LoVo (cell line): ENCODE measurements around the gene ARHGAP22.

ENCODE experiments used
- DNase-seq: peaks from one replicate; pipeline ENCODE4 v3.0.0-alpha.2; 2016; ENCODE audit warnings: low spot score

ARHGAP22 gene

DNA sequence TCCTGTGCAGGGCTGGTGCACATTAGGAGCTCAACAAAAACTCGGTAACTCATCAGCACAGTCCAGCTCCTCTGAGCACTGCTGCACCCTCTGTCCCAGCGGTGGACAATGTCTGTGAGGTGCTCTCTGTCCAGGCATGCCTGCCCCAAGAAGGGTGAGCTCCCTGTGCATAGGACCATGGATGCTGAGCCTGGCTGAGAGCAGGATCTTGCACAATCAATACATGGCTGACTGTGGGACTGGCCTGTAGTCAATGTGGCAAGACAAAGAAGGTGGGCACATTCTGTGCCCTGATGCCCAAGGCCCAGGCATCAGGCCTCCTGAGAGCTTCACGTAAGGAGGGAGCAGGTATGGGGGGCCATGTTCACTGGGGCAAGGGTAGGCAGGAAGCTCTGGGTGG is 17.1 kb downstream of the ARHGAP22 start:
- DNase-seq, result no peak

DNA sequence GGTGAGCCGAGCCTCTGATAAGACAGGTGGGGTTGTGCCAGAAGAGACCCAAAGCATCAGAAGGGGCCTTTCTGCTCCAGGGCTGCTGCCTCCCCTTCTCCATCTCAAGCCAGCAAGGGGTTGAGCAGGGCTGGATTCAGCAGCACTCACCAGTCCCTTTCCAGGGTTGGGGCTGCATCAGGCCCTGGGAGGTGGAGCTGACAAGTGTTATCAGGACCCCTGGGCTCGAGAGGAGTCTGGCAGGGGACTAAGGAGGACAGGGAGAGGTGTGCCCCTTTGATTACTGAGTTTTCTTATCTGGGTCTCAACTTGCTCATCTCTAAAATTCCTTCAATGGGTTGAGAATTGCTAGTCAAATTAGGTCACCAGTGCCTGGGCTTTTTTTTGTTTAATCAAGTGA is 17.8 kb downstream of the ARHGAP22 start:
- no peak for DNase-seq

DNA sequence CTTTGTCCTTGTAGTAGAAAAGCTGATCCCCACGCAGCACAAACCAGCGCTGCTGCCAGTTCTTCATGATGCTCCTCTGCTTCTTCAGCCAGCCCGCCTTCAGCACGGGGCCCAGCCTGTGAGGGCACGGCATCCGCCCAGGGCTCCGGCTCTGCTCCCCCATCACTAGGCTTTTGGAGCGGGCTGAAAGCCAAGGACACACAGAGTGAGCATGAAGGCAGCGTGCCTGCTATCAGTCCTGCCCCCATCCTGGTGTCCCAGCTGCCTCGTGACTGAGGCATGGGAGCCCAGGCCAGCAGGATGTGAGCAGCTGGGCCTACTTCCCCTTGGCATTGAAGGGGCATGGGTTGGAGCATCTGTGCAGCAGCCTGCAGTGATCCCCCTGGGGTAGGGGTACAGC is 21.9 kb downstream of the ARHGAP22 start:
- no peak for DNase-seq

DNA sequence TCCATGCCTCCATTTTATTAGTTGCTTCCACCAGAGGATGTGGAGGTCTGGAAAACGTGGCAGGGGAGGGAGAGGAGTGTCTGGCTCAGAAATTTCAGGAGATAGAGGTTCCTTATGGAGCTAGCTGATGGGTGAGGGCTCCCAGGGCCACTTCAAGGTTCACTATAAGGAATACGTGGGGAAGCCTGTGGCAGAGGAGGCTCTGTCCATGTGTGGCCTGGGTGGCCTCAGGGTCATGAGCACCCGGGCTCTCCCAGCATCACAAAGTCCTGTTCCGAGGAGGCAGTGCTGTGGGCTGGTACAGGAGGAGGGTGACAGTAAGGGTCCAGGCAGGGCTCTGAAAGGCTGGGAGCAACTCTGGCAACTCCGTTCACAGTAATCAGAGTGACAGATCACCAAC is 24.6 kb downstream of the ARHGAP22 start:
- DNase-seq, result no peak

DNA sequence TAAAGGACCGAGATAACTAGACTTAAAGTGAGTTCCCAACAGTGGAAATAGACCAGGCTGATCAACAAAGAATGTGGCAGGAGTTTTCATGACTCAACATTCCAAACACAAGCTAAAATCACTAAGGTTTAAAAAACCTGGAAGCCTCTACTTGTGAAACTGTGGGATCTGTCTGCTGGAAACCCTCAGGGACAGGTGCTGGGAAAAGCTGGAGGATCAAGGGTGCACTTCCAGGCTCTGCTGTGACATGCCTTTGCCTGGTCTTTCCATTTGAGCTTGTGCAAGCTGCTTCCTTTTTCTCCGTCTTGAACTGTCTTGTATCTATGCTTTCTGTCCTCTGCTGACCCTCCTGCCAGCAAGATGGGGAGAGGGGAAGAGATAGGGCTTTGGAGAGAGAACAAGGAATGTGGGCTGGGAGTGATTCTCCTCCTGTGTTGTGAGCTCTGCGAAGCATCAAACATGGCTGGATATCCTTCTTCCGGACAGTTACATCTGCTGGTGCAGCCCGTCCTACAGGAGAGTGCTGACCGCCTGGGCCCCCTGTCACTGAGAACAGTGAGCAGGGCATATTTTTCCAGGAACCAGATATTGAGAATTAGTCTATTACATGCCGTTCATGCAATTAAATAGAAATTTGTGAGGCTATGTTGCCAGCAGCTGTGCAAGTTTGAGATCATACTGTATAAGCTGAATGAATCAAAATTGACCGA is 25.5 kb downstream of the ARHGAP22 start:
- no peak for DNase-seq

DNA sequence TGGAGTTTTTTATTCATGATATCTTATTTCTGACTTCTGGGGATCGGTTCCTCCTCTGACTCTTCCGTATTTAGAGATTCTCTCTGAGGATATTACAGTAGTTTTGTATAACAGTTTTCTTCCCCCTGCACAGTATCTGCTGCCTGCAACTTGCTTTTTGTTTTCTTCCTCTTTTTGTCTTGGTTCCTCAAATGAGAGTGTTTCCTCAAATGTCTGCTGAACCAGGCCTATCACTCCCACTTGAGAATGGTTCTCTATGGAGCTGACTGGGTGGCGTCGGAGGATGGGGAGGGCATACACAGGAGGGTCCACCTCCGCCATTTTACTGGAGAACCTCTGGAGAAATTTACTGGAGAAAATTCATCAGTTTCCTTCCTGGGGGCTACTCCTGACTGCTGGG is 27.7 kb downstream of the ARHGAP22 start:
- no peak for DNase-seq

DNA sequence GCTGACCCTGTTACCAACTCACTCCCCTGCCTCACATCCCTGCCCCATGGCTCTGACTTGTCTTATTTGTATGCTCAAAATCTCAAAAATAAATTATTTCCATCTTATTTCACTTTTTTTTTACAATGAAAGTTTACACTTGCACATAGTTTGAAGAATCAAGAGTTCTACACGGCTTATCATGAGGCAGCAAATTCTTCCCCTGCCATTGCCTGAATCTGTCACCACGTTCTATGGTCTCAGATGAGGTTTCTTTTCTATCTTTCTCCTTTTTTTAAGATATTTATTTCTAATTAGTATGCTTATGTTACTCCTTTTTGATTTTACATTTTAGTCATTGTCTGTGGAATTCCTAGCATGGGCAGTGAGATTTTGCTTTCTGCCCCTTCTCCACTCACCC is 28.4 kb downstream of the ARHGAP22 start:
- DNase-seq, result no peak

DNA sequence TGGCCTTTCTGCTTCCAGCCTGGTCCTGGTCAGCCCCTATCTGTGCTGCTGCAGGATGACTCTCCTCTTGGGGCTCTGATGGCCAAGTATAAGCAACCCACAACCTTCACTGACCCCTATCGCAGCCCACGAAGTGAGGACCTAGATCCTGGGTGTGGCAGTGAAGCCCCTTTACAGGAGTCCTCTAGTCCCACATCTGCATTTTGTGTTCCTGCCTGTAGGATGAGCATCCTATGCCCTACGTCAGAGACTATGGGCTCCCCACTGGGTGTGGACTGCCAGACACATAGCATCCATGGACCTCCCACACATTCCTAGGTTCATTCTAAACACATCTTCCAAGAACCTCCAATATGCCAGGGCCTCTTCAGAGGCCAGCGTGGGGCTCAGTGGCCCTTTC is 29.0 kb downstream of the ARHGAP22 start:
- DNase-seq, result no peak

DNA sequence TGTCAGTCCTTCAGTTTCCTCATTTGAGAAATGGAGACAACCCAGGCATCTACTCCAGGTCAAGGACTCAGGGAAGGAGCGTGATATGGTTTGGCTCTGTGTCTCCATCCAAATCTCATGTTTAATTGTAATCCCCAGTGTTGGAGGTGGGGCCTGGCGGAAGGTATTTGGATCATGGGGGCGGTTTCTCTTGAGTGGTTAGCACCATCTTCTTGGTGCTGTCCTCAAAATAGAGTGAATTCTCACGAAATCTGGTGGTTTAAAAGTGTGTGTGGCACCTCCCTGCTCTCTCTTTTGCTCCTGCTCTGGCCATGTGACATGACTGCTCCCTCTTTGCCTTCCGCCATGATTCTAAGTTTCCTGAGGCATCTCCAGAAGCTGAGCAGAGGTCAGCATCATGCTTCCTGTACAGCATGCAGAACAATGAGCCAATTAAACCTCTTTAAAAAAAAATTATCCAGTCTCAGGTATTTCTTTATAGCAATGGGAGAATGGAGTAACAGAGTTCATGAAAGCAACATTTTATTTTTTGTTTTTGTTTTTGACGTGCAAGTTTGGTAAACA is 30.0 kb downstream of the ARHGAP22 start:
- DNase-seq, result no peak

DNA sequence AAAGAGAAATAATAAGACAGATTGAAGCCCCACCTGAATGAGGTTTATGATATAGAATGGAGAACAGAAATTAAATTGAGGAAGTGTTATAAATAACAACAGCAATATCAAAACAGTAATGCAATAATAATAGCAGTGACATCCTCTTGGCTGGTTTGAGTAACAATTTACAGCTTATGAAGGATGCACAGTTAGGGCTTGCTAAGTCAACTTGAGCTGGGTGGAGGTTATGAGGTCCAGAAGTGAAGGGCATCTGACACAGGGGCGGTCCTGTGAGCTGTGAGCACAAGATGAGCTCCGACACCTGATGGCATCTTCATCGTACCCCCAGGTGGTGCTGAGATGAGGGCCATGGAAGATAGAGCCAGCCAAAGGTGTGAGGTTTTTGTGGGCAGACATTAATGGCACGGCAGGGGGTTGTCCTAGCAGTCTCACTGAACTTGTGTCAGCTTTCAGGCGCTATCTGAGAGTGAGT is 30.5 kb downstream of the ARHGAP22 start:
- no peak for DNase-seq

DNA sequence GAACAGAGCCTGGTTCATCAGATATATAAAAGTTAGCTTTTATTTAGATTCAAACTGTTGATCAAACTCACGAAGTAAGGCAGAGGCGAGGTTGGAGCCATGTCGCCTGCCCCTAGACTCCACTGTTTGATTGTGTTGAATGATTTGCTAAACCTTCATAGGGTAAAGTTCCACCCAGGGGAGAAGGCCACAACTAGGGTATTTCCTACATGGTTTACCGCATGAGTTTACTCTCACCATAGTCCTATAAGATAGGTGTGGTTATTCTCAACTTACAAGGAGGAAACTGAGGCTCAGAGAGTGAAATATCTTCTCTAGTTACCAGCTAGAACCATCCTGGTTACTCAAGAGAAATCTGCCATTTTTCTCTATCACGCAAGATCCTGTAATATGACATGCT is 31.8 kb downstream of the ARHGAP22 start:
- no peak for DNase-seq

DNA sequence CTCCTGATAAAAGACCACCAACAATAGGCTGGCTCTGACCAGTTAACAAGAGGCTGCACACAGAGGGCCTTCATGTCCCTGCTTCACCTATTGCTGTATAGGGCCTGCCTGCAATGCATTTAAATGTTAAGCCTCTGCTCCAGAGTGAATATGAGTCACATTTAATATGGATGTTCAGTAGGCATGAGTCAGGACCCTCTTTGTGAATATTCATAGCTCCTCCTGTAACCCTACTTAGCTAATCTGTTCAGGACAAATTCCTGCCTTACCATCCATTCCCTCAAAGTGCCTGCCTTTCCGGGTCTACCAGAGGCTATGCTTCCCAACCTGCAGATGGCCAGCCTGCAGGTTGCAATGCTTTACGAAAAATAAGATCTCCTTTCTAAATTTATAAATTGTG is 32.5 kb downstream of the ARHGAP22 start:
- no peak for DNase-seq

DNA sequence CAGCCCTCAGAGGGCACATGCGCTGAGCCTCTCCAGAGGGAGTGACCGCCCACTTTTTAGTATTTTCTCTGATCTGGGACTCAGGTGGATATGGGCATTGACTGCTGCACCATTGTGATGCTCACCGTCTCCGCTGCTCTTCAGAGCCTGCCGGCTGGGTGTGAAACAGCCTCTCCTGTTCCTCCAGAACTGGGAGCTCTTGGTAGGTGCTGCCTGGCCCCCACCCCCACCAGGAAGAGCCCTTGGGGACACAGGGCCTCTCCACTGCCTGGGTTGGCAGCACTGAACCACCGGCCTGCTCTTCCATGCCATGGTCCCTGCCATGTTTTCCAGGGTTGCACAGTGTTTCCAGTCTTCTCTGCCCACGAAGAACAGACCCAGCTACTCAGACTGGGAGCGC is 36.3 kb downstream of the ARHGAP22 start:
- DNase-seq, result no peak

DNA sequence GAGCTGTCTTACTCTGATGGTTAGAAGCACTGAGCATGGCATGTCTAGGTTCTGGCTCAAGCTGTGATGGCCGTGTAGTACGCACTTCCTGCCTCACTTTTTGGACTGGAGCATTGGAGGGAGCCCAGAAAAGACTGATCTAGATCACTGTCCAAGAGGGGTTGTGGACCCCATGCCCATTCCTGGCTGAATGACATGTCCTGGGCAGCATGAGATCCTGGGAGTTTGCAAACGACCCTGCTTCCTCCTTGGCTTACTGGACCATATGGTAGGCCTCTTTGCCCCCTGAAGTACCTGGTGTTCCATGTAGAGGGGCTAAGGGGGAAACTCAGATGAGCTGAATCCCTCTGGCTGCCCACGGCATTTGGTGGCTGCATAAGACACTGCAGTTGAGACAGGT is 36.7 kb downstream of the ARHGAP22 start:
- no peak for DNase-seq

DNA sequence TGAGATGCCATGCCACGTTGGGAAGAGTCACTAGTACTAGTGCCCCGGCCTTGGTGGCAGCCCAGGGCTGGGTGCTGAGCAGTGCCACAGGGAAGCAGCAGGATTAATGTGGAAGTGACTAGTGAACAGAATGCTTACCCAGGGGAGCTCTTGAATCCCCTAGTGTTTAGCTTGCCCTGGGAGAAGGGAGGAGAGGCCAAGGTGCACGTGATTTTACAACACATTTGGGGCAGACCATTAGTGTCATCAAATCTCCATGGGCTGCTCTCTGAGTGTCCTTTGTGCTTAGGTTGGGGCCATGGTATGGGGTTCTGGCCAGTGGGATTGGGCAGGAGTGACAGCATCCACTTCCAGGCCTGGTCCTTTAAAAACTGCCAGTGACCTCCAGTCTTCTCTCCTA is 37.5 kb downstream of the ARHGAP22 start:
- DNase-seq, result no peak

DNA sequence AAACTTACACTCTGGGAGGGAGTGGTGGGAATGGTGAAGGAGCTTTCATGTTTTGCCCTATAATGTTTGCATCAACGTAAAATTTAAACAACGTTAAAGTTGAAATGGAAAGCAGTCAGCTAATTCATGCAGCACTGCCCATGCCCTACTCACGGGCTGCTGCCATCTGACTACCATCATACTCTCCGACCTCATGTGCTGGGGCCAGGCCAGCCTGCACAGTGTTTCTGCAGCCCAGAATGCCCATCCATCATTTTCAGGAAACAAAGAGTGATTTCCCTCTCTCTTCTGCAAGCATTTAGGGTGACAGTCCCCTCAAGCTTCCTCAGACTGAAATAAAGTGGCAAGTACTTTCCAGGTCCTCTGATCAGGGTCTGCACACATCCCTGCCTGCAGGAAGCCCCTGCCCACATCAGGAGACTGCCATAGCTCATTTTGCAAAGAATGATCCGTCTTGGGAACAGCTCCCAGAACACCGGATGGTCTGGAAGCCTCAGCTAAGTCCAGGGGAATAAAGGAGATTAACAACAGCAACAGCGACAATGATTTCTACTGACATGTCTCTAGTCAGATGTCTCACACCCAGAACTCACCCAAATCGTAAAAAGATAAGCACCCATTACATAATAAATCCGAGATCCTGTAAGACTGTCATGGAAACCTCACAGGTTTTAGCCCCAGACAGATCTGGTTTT is 40.3 kb downstream of the ARHGAP22 start:
- DNase-seq, result no peak

DNA sequence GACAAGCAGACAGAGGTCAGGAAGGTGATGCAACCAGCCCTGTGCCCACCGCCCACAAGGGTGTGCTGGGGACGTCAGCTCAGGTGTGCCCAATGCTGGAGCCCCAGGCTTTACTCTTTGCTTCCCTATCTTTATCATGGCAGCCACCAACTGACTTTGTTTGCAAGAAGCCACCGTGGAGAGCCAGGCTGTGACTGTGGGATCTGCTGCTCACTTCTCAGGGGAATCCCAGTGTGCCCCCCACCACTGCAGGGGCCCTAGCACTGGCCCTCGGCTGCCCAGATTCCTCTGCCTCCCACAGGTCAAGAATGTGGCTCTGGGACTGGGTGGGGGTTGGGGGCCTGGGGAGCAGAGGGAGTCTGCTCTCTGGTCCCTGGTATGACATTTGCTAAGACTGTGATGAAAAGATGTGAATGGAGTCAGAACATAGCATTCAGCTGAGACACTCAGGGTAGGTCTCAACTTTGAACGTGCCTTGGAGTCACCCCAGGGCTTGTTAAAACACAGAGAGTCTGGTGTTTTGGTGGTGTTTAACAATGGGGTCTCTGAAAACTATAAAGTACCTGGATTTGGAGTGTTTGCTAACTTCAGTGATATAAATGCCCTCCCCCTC is 47.3 kb downstream of the ARHGAP22 start:
- DNase-seq, result no peak

DNA sequence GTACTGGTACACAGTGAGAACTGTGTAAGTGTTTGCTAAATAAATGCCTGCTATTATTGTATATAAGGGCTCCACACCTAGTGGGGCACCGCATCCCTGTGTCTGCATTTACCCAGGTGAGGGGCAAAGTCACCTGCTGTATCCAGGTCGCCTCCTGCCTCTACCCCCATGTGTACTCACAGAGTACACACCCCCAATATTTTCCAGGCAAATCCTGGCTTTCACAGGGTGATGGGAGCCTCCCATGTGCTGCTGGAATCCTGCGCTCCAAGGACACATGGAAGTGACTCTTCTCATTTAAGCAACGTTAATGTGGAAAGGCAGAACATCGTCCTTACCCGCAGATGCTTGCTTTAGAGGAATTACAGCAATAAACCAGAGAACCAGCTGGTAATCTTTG is 48.2 kb downstream of the ARHGAP22 start:
- DNase-seq, result no peak

DNA sequence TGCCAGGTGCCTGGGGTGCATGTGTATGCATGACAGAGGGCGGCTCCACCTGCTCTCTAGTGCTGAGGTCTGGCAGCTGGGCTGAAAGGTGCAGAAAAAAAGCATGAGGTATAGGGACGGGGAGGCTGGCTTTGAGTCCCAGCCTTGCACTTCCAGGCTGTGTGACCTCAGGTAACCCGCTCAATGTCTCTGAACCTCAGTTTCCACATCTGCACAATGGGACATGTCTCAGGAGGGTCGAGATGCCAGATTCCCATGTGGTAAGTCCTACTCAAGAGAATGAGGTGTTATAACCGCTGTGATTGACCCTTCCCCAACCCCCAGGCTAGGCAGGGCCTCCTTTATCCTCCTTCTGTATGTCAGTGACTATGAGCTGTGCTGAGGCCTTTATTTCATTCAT is 48.8 kb downstream of the ARHGAP22 start:
- DNase-seq, result no peak

DNA sequence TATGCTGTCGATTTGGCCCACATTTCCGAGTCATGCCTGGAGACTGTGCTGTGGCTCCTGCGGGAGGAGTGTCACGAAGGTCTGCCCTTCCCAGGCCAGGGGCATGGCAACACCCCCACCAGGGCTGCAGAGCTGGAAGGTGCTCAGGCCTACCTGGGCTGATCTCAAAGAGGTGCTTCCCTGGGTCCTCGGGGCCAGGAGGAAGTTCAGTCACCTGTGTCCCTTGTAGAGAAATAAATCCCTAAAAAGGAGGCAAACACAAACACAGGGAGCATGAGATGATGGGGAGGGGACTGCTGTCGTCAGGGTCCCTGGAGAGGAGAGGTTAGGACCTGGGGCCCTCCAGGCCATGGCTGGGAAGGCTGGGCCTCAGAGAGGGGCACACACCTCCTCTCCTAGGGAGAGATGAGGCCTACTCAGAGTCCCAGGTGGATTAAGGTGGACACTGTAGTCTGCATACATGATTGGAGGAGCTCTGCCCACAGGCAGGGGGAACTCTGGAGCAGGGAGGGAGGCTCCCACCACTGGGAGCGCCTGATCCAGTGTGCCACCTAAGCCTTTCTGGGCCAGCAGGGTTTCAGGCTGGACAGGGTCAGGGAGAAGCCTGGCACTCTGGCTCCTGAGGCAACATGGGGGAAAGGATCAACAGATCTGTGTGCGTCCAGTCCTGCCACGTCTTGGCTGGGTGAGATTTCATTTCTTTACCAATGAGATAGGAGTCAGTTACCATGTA is 49.4 kb downstream of the ARHGAP22 start:
- no peak for DNase-seq

DNA sequence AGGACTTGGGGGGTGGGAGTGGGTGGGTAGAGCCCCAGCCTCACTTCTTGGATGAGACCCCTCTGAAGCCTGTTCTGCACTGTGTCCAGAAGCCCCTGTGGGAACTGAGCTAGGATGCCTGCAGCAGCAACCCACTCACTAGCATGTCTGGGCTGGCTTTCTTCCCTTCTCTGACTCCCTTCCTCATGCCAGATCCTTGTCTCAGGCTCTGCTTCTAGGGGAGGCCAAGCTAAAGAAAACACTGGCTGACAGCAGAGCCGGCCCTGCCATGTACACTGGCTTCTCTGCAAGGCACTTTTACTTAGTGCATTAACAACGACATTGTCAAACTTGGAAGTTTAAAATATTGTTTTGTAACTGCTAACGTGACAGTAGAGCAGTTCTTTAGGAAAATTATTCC is 50.2 kb downstream of the ARHGAP22 start:
- DNase-seq, result no peak

DNA sequence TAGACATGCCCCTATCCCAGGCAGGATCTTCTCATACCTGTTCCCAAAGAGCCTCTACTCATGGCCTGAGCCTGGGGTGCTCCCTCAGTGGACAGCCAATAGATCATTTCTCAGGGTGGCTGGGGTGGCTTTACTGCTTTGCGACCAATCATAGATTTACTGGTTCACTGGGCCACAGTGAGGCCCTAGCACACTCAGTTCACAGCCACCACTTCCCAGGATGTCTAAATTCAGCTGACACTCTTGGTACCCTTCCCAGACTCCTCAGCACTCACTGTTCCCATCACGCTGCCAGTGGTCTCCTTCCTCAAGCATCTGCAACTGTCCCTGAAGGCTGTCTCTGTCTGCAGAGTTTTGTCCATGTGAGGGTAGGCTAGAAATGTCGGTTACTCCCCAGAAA is 50.6 kb downstream of the ARHGAP22 start:
- DNase-seq, result no peak
